ENCODE measurements around the gene RNPEPL1.

The RNPEPL1 gene

DNA sequence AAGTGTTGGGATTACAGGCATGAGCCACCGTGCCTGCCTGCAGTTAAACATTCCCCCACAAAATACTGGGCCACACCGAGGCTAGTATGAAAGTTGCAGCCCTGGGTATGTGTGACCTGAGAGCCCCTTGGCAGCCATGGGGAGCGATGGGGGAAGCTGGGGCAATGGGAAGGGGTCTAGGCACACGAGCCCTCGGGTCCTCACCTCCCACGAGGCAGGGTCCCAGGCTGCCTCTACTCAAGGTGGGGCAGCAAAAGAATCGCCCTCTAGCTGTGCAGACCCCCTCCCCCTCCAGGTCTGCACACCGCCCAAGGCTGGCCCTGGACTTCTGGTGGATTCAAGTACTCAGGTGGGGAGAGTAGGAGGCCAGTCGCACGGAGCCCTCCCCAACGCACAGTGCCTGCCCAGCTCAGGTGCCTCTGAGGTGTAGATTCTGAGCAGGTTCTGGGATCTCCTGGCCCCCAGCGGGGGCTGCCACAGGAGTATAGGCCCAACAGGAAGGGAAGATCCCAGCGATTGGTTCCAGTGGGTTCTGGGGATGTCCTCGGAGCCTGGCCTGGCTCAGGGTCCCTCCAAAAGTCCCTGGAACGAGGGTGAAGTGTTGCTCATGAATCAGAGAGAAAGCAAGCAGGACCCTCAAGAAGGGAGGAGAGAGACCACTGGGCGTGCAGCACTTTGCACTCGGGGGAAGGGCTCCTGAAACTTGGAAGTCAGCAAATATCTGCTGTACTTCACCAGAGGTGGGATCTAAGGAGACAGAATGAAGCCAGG is 59.6 kb downstream of the RNPEPL1 start:
- no peak for DNase-seq

DNA sequence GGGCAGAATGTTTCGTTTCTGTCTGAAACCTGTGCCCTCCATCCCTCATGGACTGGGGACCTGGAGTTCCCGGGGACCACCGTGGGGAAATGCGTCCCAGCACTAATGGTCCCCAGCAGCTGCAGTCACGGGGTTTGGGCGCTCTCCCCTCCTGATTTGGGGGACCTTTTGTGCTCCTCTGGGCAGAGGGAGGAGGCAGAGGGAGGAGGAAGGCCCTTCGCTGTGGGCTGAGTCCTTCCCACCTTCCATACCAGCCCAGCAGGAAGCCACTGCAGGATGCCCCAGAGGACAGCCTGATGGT is 60.2 kb downstream of the RNPEPL1 start:
- DNase-seq, result no peak

DNA sequence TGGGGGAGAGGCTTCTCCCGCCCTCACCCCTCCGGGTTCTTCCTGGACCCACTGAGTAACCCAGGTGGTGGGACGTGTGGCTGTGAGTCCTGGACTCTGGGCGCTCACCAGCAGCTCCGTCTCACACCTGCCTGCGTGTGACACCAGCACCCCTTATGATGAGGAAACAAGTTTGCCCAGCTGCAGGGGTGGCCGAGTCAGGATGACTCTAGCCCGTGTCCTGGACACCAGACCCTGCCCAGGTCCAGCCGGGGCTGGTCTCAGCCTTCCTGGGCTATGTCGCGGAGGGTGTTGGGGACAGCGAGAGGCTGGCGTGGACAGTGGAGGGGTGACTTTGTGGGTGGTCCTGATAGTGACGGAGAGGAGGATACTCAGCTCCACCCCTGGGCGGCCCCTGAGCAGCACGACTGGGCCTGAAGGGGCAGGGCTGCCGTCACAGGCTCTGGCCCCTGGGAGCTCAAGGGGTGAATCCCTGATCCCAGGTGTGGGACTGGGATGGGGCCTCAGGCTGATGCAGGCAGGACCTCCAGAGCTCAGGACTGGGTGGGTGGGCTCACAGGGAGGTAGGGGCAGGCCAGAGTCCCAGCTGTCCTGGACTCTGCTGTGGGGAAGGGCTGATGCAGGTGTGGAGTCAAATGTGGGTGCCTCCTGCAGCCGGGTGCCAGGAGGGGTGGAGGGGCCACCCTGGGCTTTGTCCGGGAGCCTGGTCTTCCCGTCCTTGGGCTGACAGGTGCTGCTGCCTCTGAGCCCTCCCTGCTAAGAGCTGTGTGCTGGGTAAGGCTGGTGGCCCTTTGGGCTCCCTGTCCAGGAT is 60.7 kb downstream of the RNPEPL1 start:
- DNase-seq, result no peak

DNA sequence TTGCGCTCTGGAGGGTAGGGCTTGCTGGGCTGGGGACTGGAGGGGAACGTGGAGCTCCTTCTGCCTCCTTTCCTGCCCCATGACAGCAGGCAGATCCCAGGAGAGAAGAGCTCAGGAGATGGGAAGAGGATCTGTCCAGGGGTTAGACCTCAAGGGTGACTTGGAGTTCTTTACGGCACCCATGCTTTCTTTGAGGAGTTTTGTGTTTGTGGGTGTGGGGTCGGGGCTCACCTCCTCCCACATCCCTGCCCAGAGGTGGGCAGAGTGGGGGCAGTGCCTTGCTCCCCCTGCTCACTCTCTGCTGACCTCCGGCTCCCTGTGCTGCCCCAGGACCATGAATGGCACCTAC is 61.3 kb downstream of the RNPEPL1 start:
- DNase-seq, result no peak

DNA sequence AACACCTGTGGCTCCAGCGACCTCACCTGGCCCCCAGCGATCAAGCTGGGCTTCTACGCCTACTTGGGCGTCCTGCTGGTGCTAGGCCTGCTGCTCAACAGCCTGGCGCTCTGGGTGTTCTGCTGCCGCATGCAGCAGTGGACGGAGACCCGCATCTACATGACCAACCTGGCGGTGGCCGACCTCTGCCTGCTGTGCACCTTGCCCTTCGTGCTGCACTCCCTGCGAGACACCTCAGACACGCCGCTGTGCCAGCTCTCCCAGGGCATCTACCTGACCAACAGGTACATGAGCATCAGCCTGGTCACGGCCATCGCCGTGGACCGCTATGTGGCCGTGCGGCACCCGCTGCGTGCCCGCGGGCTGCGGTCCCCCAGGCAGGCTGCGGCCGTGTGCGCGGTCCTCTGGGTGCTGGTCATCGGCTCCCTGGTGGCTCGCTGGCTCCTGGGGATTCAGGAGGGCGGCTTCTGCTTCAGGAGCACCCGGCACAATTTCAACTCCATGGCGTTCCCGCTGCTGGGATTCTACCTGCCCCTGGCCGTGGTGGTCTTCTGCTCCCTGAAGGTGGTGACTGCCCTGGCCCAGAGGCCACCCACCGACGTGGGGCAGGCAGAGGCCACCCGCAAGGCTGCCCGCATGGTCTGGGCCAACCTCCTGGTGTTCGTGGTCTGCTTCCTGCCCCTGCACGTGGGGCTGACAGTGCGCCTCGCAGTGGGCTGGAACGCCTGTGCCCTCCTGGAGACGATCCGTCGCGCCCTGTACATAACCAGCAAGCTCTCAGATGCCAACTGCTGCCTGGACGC is 61.9 kb downstream of the RNPEPL1 start:
- no peak for DNase-seq

Measured in NCI-H2081 (cell line).